ENCODE results near the gene CRIP3.
"Not testable (repeated sequence)": the region's sequence is repeated elsewhere in the genome, so short reads cannot be mapped to it uniquely, and the experiment has no call there.

CRIP3 gene

GRCh38 chr6:43304882-43305281 is 3.7 kb downstream of the CRIP3 start:
- no peak for DNase-seq

DNA sequence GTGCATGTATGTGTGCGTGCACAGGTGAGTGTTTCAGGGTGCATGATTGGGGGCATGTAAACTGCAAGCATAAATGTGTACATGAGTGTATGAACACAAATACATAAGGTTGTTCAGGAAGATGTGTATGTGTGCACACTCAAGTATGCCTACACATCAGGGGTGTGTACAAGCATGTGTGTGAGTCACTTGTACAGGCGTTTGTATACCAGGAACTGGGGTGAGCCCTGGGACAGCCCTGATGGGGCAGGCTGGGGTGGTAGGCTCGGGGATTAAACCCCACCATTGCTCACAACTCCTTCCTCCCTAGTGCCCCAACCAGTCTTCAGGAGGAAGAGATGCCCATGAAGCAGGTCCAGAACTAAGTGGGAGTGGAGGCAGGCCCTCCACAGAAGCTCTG is 4.3 kb downstream of the CRIP3 start:
- no peak for DNase-seq

DNA sequence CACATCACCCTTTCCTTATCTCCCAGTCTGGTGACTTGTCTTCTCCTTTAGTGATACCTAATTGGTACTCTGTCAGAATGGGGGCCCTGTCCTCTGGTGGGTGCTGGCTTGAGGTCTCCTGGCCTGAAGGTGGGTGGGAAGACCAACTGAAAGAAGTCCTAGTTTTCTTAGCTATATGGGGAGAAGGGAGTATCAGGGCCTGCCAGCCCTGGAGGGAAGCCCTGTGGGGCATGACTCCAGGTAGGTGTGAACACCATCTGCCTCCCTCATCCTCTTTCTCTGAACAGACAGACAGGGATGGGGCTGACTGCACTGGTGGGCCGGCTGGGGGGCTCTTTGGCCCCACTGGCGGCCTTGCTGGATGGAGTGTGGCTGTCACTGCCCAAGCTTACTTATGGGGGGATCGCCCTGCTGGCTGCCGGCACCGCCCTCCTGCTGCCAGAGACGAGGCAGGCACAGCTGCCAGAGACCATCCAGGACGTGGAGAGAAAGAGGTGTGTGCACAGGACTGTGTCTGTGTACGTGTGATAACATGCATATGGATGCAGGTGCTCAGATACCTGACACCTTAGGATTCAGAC is 4.8 kb downstream of the CRIP3 start:
- DNase-seq = no peak

GRCh38 chr6:43303006-43303405 is 5.6 kb downstream of the CRIP3 start:
- not testable (repeated sequence) for DNase-seq

DNA sequence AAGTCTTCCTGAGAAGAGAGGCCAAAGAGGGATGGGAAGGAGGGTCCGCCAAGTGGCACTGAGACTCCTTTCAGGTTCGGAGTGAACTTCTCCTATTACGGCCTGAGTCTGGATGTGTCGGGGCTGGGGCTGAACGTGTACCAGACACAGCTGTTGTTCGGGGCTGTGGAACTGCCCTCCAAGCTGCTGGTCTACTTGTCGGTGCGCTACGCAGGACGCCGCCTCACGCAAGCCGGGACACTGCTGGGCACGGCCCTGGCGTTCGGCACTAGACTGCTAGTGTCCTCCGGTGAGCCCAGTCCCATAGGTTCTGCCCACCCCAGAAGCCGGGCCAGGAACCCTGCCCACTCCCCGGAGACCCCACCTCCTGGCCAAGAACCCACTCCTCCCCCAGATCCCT is 6.5 kb downstream of the CRIP3 start:
- DNase-seq = no peak

DNA sequence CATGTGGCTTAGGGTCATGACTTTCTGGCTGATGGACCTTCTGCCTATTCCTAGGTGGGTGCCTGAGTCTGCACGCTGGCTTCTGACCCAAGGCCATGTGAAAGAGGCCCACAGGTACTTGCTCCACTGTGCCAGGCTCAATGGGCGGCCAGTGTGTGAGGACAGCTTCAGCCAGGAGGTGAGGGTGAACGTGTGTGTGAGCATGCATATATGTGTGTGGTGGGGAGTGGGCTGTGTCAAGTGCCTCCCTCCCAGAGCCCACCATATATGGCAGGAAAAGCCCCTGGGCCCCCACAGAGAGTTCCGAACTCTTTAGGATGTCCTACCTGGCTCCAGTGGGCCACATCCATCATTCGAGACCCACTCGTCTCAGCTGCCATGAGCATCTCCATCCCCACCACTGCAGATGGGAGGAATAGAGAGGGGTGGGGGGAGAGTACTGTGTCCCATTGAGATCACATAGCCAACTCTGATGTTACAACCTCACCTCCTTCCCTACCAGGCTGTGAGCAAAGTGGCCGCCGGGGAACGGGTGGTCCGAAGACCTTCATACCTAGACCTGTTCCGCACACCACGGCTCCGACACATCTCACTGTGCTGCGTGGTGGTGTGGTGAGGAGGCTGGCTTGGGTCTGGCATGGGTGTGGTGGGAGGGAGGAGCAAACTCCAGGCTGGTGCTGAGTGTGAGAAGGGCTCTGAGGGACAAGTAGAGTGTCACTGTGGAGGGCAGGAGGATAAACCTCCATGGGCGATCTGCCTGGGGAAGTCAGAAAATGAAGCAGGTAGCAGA is 7.3 kb downstream of the CRIP3 start:
- no peak for DNase-seq

DNA sequence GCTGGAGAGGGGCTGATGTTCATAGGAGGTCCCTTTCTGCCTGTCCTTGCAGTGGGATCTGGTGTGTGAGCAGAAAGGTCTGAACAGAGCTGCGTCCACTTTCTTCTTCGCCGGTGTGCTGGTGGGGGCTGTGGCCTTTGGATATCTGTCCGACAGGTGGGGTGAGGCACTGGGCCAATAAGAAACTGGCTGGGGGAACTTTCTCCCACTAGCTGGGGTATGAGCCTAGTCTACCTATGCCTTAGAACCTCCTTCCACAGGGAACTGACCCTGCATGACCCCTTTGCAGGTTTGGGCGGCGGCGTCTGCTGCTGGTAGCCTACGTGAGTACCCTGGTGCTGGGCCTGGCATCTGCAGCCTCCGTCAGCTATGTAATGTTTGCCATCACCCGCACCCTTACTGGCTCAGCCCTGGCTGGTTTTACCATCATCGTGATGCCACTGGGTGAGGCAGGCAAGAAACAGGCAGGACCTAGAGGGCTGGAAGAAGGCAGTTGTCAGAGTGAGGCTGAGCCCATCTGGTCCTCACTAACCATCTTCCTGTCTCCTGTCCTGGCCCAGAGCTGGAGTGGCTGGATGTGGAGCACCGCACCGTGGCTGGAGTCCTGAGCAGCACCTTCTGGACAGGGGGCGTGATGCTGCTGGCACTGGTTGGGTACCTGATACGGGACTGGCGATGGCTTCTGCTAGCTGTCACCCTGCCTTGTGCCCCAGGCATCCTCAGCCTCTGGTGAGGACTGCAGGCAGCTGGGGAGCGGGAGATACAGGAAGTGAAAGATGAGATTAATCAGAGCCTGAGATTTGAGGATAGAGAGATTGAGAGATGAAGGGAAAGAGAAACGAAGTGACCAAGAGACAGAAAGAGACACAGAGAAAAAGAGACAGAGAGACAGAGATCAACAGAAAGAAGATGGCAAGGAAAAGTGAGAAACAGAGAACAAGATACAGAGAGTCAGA is 9.0 kb downstream of the CRIP3 start:
- no peak for DNase-seq

DNA sequence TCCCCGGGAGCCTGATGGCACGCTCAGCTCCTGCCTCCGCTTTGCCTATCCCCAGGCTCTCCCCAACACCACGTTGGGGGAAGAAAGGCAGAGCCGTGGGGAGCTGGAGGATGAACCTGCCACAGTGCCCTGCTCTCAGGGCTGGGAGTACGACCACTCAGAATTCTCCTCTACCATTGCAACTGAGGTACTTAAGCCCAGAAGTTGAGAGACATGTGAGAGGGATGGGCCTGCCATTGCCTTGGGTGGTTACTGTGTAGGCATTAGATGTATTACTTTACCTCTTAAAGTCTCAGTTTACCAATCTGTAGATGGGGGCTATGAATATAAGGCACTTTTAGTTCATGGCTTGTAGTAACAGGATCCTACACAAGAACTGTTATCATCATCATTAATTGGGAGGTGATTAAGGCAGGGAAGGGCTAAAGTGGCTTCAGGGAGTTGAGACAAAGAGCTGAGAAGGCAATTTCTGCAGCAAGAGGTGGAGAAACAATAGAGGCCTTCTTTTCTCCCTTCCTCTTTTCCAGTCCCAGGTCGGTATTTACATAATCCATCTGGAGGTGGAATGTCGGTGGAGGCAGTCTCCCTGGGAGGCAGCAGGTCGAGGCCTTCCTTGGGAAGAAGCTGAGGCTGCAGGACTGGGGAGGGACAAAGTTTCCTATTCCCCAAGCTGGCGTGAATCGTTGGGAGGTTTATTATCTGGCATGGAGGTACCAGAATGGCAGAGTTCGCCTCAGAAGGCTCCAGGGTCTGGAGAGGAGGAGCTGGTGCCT is 9.9 kb downstream of the CRIP3 start:
- no peak for DNase-seq

GRCh38 chr6:43297644-43298564 is 10.7 kb downstream of the CRIP3 start, which contains the start of gene SLC22A7:
TSS of gene SLC22A7 (plus strand) at chr6:43298260. CDS start at chr6:43298359, 99 bp downstream.
- no peak for DNase-seq

DNA sequence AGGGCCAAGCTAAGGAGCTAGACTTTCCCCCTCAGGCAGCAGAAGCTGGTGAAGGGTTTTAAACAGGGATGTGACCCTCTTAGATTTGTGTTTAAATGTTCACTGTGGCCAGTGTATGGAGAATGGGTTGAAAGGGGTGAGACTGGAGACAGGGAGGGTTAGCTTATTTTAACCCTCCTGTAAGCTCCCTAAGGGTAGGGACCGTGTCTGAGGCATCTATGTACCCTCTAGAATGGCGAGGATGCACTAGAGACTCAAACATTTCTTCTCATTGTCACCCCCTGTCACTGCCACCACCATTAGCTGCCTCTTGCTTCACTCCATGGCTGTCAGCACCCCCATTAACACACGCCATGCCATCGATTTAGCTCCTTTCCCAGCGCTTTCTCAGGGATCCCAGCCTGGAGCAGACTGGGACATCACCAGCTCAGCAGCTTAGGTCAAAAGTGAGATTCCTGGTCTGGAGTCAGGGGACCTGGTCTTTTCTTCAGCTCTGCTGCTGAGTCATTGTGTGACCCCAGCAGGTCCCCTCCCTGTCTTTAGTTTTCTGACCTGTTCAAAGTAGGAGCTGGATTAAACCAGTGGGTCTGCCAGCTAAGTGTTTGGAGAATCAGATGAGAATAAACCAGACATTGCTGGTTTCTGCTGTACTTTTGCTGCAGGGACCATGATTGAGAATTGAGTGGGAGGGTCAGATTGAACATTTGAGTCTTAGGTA is 11.7 kb downstream of the CRIP3 start:
- no peak for DNase-seq

- no peak for DNase-seq
Measured at GRCh38 chr6:43295456-43295855, 13.2 kb downstream of the CRIP3 start.

DNA sequence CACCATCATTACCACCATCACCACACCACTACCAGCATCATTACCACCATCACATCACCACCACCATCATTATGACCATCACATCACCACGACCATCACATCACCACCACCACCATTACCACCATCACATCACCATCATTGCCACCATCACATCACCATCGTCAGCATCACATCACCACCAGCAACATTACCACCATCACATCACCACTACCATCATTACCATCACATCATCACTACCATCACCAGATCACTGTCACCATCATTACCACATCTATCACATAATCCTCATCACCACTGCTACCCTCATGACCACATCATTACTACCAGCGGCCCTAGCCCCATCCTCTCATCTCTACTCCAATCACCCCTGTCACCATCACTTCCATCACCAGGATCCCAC is 14.1 kb downstream of the CRIP3 start:
- no peak for DNase-seq

DNA sequence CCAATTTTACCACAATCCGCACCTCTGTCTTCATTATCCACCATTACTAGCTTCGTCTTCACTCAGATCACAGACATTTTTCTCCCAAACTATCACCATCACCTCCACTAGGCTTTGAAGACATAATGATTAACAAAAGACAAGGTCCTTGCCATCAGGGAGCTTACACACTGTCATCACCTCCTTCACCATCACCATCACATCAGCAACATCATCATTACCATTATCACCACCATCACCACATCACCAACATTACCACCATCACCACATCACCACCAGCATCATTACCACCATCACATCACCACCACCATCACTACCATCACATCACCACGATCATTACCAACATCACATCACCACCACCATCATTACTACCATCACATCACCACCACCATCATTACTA is 14.9 kb downstream of the CRIP3 start:
- DNase-seq = no peak

DNA sequence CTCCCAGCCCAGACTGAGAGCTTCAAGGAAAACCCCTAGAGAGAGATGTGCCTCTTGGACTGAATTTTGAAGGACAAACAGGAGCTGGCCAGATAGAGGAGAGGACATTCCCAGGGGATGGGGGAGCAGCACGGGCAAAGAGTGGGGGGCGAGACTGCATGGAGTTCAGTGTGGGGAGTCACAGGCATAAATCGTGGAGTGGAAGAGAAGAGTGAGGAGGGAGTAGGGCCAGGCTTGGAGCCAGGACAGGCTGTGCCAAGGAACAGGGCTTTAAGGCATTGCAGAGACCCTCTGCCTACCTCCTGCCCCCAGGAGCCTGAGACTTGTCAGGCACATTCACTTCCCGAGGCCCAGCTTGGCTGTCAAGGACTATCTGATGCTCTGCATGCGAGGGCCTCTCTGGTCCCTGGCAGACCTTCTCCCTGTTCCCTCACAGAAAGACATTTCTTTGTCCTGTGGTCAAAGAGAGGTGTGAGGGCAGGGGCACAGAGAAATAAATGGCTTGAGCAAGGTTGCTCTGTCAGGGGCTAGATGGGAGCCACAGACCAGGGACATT is 15.8 kb downstream of the CRIP3 start:
- no peak for DNase-seq

- no peak for DNase-seq
Measured at GRCh38 chr6:43292341-43292740, 16.3 kb downstream of the CRIP3 start.

DNA sequence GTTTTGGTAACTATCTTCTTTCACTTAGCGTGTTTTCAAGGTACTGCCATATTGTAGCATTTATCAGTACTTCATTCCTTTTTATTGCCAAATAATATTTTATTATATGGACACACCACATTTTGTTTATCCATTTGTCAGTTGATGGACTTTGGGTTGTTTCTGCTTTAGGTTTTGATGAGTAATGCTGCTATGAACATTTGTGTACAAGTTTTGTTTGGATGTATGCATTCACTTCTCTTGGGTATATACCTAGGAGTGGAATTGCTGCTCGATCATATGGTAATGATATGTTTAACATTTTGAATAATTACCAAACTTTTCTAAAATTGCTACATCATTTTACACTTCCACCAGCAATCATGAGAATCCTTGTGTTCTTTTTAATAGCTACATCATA is 16.9 kb downstream of the CRIP3 start:
- DNase-seq = no peak

GRCh38 chr6:43290905-43291355 is 17.7 kb downstream of the CRIP3 start:
- DNase-seq = no peak

GRCh38 chr6:43290339-43290904 is 18.2 kb downstream of the CRIP3 start:
- DNase-seq = no peak

GRCh38 chr6:43287717-43288679 is 20.6 kb downstream of the CRIP3 start:
- DNase-seq = no peak

All from KG1 (cell line).